Stimulated activated CD4-positive, alpha-beta T cell treated with anti-CD3 and anti-CD28 coated beads, Interleukin-4, amount 100 ng/mL, for 48 hours (primary cell): ENCODE data around the gene TNS1.
"Not testable (repeated sequence)": the region's sequence is repeated elsewhere in the genome, so short reads cannot be mapped to it uniquely, and the experiment has no call there.

ENCODE experiments used
- DNase-seq, 2 donors: peaks; one replicate each; pipeline ENCODE4 v3.0.0-alpha.2; 2020; ENCODE audit warnings: low read depth in 2 of 2

TNS1 gene

GRCh38 chr2:218029366-218030360 is 26.9 kb upstream of the TNS1 start:
- DNase-seq: no peak

GRCh38 chr2:218028562-218029348 is 26.0 kb upstream of the TNS1 start:
- no peak for DNase-seq

- no peak for DNase-seq
Observed at GRCh38 chr2:218028189-218028495, 25.3 kb upstream of the TNS1 start.

- no peak for DNase-seq
Observed at GRCh38 chr2:218027426-218028188, 24.8 kb upstream of the TNS1 start.

GRCh38 chr2:218026676-218027425 is 24.1 kb upstream of the TNS1 start:
- DNase-seq: no peak

- DNase-seq: no peak
Observed at GRCh38 chr2:218026244-218026643, 23.4 kb upstream of the TNS1 start.

GRCh38 chr2:218024871-218025270 is 22.1 kb upstream of the TNS1 start:
- DNase-seq: no peak

- no peak for DNase-seq
Observed at GRCh38 chr2:218024336-218024735, 21.5 kb upstream of the TNS1 start.

- no peak for DNase-seq
Observed at GRCh38 chr2:218023636-218024035, 20.8 kb upstream of the TNS1 start.

- DNase-seq: no peak
Observed at GRCh38 chr2:218022851-218023530, 20.2 kb upstream of the TNS1 start.

- DNase-seq: no peak
Observed at GRCh38 chr2:218022131-218022850, 19.5 kb upstream of the TNS1 start.

- DNase-seq: no peak
Observed at GRCh38 chr2:218021536-218022071, 18.8 kb upstream of the TNS1 start.

GRCh38 chr2:218020966-218021535 is 18.3 kb upstream of the TNS1 start:
- no peak for DNase-seq

- no peak for DNase-seq
Observed at GRCh38 chr2:218020281-218020680, 17.5 kb upstream of the TNS1 start.

- no peak for DNase-seq
Observed at GRCh38 chr2:218019411-218020060, 16.7 kb upstream of the TNS1 start.

GRCh38 chr2:218018842-218019125 is 16.0 kb upstream of the TNS1 start:
- DNase-seq: not testable (repeated sequence)

GRCh38 chr2:218017211-218018053 is 14.6 kb upstream of the TNS1 start:
- no peak for DNase-seq

- no peak for DNase-seq
Observed at GRCh38 chr2:218016810-218017209, 14.0 kb upstream of the TNS1 start.
